ENCODE measurements around the gene REEP6. TPM values are rescaled to one million over a fixed set of nuclear protein-coding genes. Genes with fewer than 3 reads are reported as not detected.

The REEP6 gene
- total RNA-seq, 1 donor from 2014 or later: 7.5 TPM

Other genes starting within 250 kb of the REEP6 start
- 22.9 TPM for gene ATP5F1D, start 249.4 kb upstream of the REEP6 start, total RNA-seq
- gene MIDN, start 242.6 kb upstream of the REEP6 start, total RNA-seq: 19.7 TPM
- gene CIRBP, start 221.8 kb upstream of the REEP6 start, total RNA-seq: 267 TPM
- gene FAM174C, start 215.7 kb upstream of the REEP6 start, total RNA-seq: 6.4 TPM
- gene EFNA2, start 205.3 kb upstream of the REEP6 start, total RNA-seq: 0.39 TPM
- 27.3 TPM for gene NDUFS7, start 107.3 kb upstream of the REEP6 start, total RNA-seq
- 12.5 TPM for gene GAMT, start 89.6 kb upstream of the REEP6 start, total RNA-seq
- 37.9 TPM for gene DAZAP1, start 83.6 kb upstream of the REEP6 start, total RNA-seq
- 533 TPM for gene RPS15, start 52.8 kb upstream of the REEP6 start, total RNA-seq
- gene APC2, start 41.1 kb upstream of the REEP6 start, total RNA-seq: 0.59 TPM
- gene C19orf25, start 12.0 kb upstream of the REEP6 start, total RNA-seq: 11.6 TPM
- 0.59 TPM for gene PCSK4, start 831 bp upstream of the REEP6 start, total RNA-seq
- gene ADAMTSL5, start 21.8 kb downstream of the REEP6 start, total RNA-seq: 3.1 TPM
- 0.10 TPM for gene PLK5, start 32.9 kb downstream of the REEP6 start, total RNA-seq
- 19.3 TPM for gene MEX3D, start 77.1 kb downstream of the REEP6 start, total RNA-seq
- 32.2 TPM for gene MBD3, start 101.7 kb downstream of the REEP6 start, total RNA-seq
- gene UQCR11, start 114.3 kb downstream of the REEP6 start, total RNA-seq: 41.8 TPM
- gene TCF3, start 161.4 kb downstream of the REEP6 start, total RNA-seq: 40.4 TPM

Measured in skin of body (tissue), 1 donor.